ENCODE measurements around the gene PCDHGB4. TPM values are rescaled to one million over a fixed set of nuclear protein-coding genes. Genes with fewer than 3 reads are reported as not detected.
"Not testable (repeated sequence)": the region's sequence is repeated elsewhere in the genome, so short reads cannot be mapped to it uniquely, and the experiment has no call there.

The PCDHGB4 gene
- total RNA-seq, 2 donors from 2014 or later = 6.7 to 9.9 TPM

GRCh38 chr5:141430332-141431113 is 43.0 kb downstream of the PCDHGB4 start, which contains the start of gene PCDHGA12:
TSS of gene PCDHGA12 (plus strand) at chr5:141430507. CDS start at chr5:141430760, 253 bp downstream.
- WGBS = 14% methylated on average over 33 of the region's 33 CpGs
- Histone ChIP-seq H3K27ac (no peak within 1 kb of the TSS), H3K36me3 (no peaks in the 10 kb centered on the region), H3K27me3 (replicated peaks; ENCODE audit: insufficient read depth) (no peaks in the 10 kb centered on the region), H3K4me1 (replicated peaks) (no peaks in the 10 kb centered on the region), H3K9me3 (peaks cover 9% of the 10 kb centered on the region), H3K4me3 (no peak within 1 kb of the TSS)
- TF ChIP-seq POLR2A (IDR thresholded peaks at IDR 0.05) (no peak), CTCF (IDR thresholded peaks at IDR 0.05) (peak in 2 of 4 experiments; percentile 27 to 41), POLR2AphosphoS5 (IDR thresholded peaks at IDR 0.05) (peak; percentile 6)
- intact Hi-C loops (cut with DNase I) = no loop called here
- no peak for DNase-seq (ENCODE audit: low spot score)

- WGBS = 19% methylated on average over 32 of the region's 37 CpGs
- intact Hi-C loops (cut with DNase I) = no loop called here
- no peak overlapping the region for H3K27ac ChIP-seq
- no peak for DNase-seq (ENCODE audit: low spot score)
- no peaks in the 10 kb centered on the region for H3K4me1 ChIP-seq (replicated peaks)
- no peak overlapping the region for H3K4me3 ChIP-seq
- H3K27me3 ChIP-seq (replicated peaks; ENCODE audit: insufficient read depth) = no peaks in the 10 kb centered on the region
- H3K9me3 ChIP-seq = peaks cover 9% of the 10 kb centered on the region
- H3K36me3 ChIP-seq = no peaks in the 10 kb centered on the region
- TF ChIP-seq POLR2A (IDR thresholded peaks at IDR 0.05) (no peak), CTCF (IDR thresholded peaks at IDR 0.05) (no peak), POLR2AphosphoS5 (IDR thresholded peaks at IDR 0.05) (no peak)
These were observed 43.8 kb downstream of the PCDHGB4 start for GRCh38 chr5:141431286-141431685.

GRCh38 chr5:141432308-141432707 is 44.8 kb downstream of the PCDHGB4 start:
- H3K27ac ChIP-seq = not testable (repeated sequence)

GRCh38 chr5:141432726-141433125 is 45.2 kb downstream of the PCDHGB4 start:
- H3K4me1 ChIP-seq (replicated peaks); H3K27ac ChIP-seq; H3K36me3 ChIP-seq; H3K27me3 ChIP-seq (replicated peaks; ENCODE audit: insufficient read depth); H3K9me3 ChIP-seq; intact Hi-C loops (cut with DNase I); H3K4me3 ChIP-seq; DNase-seq (ENCODE audit: low spot score): not testable (repeated sequence)
- WGBS = 23% methylated on average over 25 of the region's 29 CpGs

More at GRCh38 chr5:141432308-141432707, 44.8 kb downstream of the PCDHGB4 start:
- H3K27me3 ChIP-seq (replicated peaks; ENCODE audit: insufficient read depth); H3K4me3 ChIP-seq; H3K9me3 ChIP-seq; DNase-seq (ENCODE audit: low spot score); intact Hi-C loops (cut with DNase I); H3K36me3 ChIP-seq; H3K4me1 ChIP-seq (replicated peaks): not testable (repeated sequence)
- 24% methylated on average over 26 of the region's 38 CpGs for WGBS

- no peaks in the 10 kb centered on the region for H3K36me3 ChIP-seq
- intact Hi-C loops (cut with DNase I) = no loop called here
- no peaks in the 10 kb centered on the region for H3K27me3 ChIP-seq (replicated peaks; ENCODE audit: insufficient read depth)
- no peak for TF ChIP-seq POLR2AphosphoS5 (IDR thresholded peaks at IDR 0.05)
- H3K27ac ChIP-seq = no peak overlapping the region
- WGBS = 87% methylated on average over 2 of the region's 2 CpGs
- no peaks in the 10 kb centered on the region for H3K9me3 ChIP-seq
- DNase-seq (ENCODE audit: low spot score) = no peak
- no peak overlapping the region for H3K4me3 ChIP-seq
- no peaks in the 10 kb centered on the region for H3K4me1 ChIP-seq (replicated peaks)
These were observed 46.5 kb downstream of the PCDHGB4 start for GRCh38 chr5:141434006-141434405.

GRCh38 chr5:141437221-141437620 is 49.7 kb downstream of the PCDHGB4 start:
- no peaks in the 10 kb centered on the region for H3K4me1 ChIP-seq (replicated peaks)
- no peaks in the 10 kb centered on the region for H3K27me3 ChIP-seq (replicated peaks; ENCODE audit: insufficient read depth)
- no peaks in the 10 kb centered on the region for H3K9me3 ChIP-seq
- no peak overlapping the region for H3K4me3 ChIP-seq
- 93% methylated on average over 2 of the region's 2 CpGs for WGBS
- H3K27ac ChIP-seq = no peak overlapping the region
- DNase-seq (ENCODE audit: low spot score) = no peak
- no peaks in the 10 kb centered on the region for H3K36me3 ChIP-seq
- TF ChIP-seq POLR2AphosphoS5 (IDR thresholded peaks at IDR 0.05) = no peak
- no peak for TF ChIP-seq CTCF (IDR thresholded peaks at IDR 0.05)
- no peak for TF ChIP-seq POLR2A (IDR thresholded peaks at IDR 0.05)
- intact Hi-C loops (cut with DNase I) = no loop called here
